BJ (cell line): ENCODE results near the gene DNAJC8. TPM values are rescaled to one million over a fixed set of nuclear protein-coding genes. Genes with fewer than 3 reads are reported as not detected.

Experiments used
- CTCF ChIA-PET: fragments of 350-600 bp; formaldehyde crosslinking; extraction: SDS; loops from one replicate; lab custom pipeline; 2021; ENCODE audit warnings: antibody characterized with exemption, inconsistent platforms; lab: Yijun Ruan, JAX
- POLR2A ChIA-PET: fragments of 300-600 bp; sonication (Branson Sonifier 250); formaldehyde crosslinking; extraction: SDS; loops from one replicate; lab custom pipeline; 2021; ENCODE audit warnings: antibody characterized with exemption; lab: Charles Lee
- DNase-seq: peaks from one replicate; pipeline ENCODE4 v3.0.0-alpha.2; 2011; ENCODE audit warnings: low read depth
- H3K27me3 ChIP-seq: 2 replicates; pipeline ENCODE4 v1.6.0; 2011; ENCODE audit warnings: low read length; ENCODE audit not compliant: control insufficient read depth, insufficient read depth
- H3K36me3 ChIP-seq: 2 replicates; pipeline ENCODE4 v1.5.1; 2011; ENCODE audit warnings: low read length; ENCODE audit not compliant: control insufficient read depth, insufficient read depth
- H3K4me3 ChIP-seq: 2 replicates; pipeline ENCODE4 v1.5.1; 2011; ENCODE audit warnings: low read depth, mild to moderate bottlenecking, control low read depth, low read length
- CTCF ChIP-seq: IDR thresholded peaks from 2 replicates; pipeline ENCODE4 v1.5.1; 2011; ENCODE audit warnings: low read depth, mild to moderate bottlenecking, control low read depth, inconsistent platforms, low read length, moderate library complexity; ENCODE audit not compliant: insufficient read depth
- polyA plus RNA-seq: library from polyadenylated mRNA; depleted of rRNA; stranded (reverse); fragments of >200 nt; gene quantifications from 2 replicates; pipeline ENCODE4 v1.2.3, GENCODE V29; 2011; rRNA removed

Gene DNAJC8
- polyA plus RNA-seq, 1 experiment: 49.1 TPM

DNA sequence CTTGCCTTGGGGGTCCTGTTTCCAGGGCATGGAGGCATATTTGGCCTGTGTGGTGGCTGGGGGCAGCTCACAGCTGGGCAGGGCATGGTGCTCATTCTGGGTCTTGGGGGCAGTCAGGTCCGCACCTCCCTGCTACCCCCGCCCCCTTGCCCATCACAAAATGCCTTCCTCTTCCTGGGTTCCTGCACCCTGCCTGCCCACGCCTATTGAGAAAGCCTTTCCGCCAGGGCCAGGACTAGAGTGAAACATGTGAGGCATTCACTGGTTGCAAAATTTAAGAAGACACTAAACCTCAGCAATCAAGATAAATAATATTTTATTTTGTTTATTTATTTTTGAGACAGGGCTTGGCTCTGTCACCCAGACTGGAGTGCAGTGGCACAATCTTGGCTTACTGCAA lies 76.0 kb downstream of the DNAJC8 start:
- TF ChIP-seq CTCF: no peak
- H3K36me3 ChIP-seq: no peaks in the 10 kb centered on the region
- no peak for DNase-seq
- ChIA-PET POLR2A (no interaction called here), CTCF (interaction anchor here (0.6 kb wide), 1 partner anchor 12 kb away, joined by 3 read pairs; no protein-coding TSS in a partner anchor)
- no peak overlapping the region for H3K4me3 ChIP-seq
- H3K27me3 ChIP-seq: no peaks in the 10 kb centered on the region

GRCh38 chr1:28155628-28156027 lies 77.2 kb downstream of the DNAJC8 start:
- no peak overlapping the region for H3K4me3 ChIP-seq
- no peak for DNase-seq
- CTCF ChIA-PET: no interaction called here
- H3K27me3 ChIP-seq: no peaks in the 10 kb centered on the region
- TF ChIP-seq CTCF: no peak
- no peaks in the 10 kb centered on the region for H3K36me3 ChIP-seq
- POLR2A ChIA-PET: no interaction called here

DNA sequence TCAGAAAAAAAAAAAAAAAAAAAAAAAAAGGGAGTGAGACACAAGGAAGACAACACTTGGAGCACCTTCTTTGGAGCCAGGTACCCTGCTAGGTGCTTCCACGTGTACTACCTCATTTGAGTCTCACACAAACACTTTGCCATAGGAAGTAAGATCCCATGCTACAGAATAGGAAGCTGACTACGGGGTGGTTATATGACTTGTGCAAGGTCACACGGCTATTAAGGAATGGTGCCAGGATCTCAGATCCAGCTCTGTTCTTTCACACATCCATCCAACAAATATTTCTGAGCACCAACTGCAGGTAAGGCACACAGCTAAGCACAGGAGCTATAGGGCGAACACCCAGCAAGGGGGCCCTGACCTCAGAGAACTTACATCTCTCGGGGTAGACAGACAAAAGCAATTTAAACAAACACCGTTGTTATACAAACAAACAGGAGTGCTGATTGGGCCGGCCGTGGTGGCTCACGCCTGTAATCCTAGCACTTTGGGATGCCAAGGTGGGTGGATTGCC lies 78.7 kb downstream of the DNAJC8 start:
- TF ChIP-seq CTCF: no peak
- H3K36me3 ChIP-seq: no peaks in the 10 kb centered on the region
- no peak overlapping the region for H3K4me3 ChIP-seq
- no peaks in the 10 kb centered on the region for H3K27me3 ChIP-seq
- no peak for DNase-seq
- ChIA-PET POLR2A (no interaction called here), CTCF (interaction anchor here (1.2 kb wide), 1 partner anchor 9 kb away, joined by 4 read pairs; no protein-coding TSS in a partner anchor)

Other genes with a start within 250 kb of the DNAJC8 start
- 8.6 and 11.1 TPM in 2 replicates for gene EYA3, start 144.4 kb downstream of the DNAJC8 start, polyA plus RNA-seq
- gene PTAFR, start 56.3 kb downstream of the DNAJC8 start, polyA plus RNA-seq: 0.10 and 0.20 TPM in 2 replicates
- 168 and 211 TPM in 2 replicates for gene ATP5IF1, start 3.1 kb upstream of the DNAJC8 start, polyA plus RNA-seq
- 35.4 and 53.4 TPM in 2 replicates for gene SESN2, start 26.5 kb upstream of the DNAJC8 start, polyA plus RNA-seq
- gene MED18, start 96.0 kb upstream of the DNAJC8 start, polyA plus RNA-seq: 21.2 and 23.0 TPM in 2 replicates
- gene PHACTR4, start 136.7 kb upstream of the DNAJC8 start, polyA plus RNA-seq: 5.2 and 9.1 TPM in 2 replicates